Natural killer cell (primary cell): ENCODE results near the gene MTA3. TPM values are rescaled to one million over a fixed set of nuclear protein-coding genes. Genes with fewer than 3 reads are reported as not detected.
"Not testable (repeated sequence)": the region's sequence is repeated elsewhere in the genome, so short reads cannot be mapped to it uniquely, and the experiment has no call there.

ENCODE experiments used
- ATAC-seq, 3 donors: fragments of 150-1000 bp in 2 of 3; fragments of 200-7000 bp in 1 of 3; cut with Tn5 transposase; 1 replicate in 1 of 3; 2 replicates in 2 of 3; pipeline ENCODE4 v1.10.0; 2021; ENCODE audit warnings: mild to moderate bottlenecking in 2 of 3, moderate library complexity in 2 of 3
- DNase-seq, 2 donors: peaks; one replicate each; pipeline versions ENCODE4 v3.0.0 to v3.0.0-alpha.2; 2013 to 2021; ENCODE audit warnings: mixed read lengths in 1 of 2
- H3K27ac ChIP-seq: one replicate; pipeline ENCODE4 v1.5.1; 2013; ENCODE audit warnings: mild to moderate bottlenecking, low read length
- H3K27me3 ChIP-seq: one replicate; pipeline ENCODE4 v1.6.1; 2013; ENCODE audit warnings: low read length; ENCODE audit not compliant: control insufficient read depth, insufficient read depth
- H3K36me3 ChIP-seq: one replicate; pipeline ENCODE4 v1.6.1; 2013; ENCODE audit warnings: low read length; ENCODE audit not compliant: control insufficient read depth, insufficient read depth
- H3K4me1 ChIP-seq: one replicate; pipeline ENCODE4 v1.6.1; 2013; ENCODE audit warnings: low read length; ENCODE audit not compliant: control insufficient read depth, insufficient read depth
- H3K4me3 ChIP-seq: one replicate; pipeline ENCODE4 v1.5.1; 2013; ENCODE audit warnings: low read length
- H3K9me3 ChIP-seq: one replicate; pipeline ENCODE4 v1.6.1; 2013; ENCODE audit warnings: low read length; ENCODE audit not compliant: control insufficient read depth, insufficient read depth
- H3K27ac Mint-ChIP-seq, 2 donors: one replicate each; pipeline ENCODE4 v1.8.0; 2022; ENCODE audit warnings: mild to moderate bottlenecking in 2 of 2, mixed read lengths in 2 of 2, moderate library complexity in 1 of 2
- H3K27me3 Mint-ChIP-seq, 2 donors: one replicate each; pipeline ENCODE4 v1.8.0; 2022; ENCODE audit warnings: low read depth in 2 of 2, mixed read lengths in 2 of 2
- H3K36me3 Mint-ChIP-seq: one replicate; pipeline ENCODE4 v1.8.0; 2022; ENCODE audit warnings: mixed read lengths
- H3K4me1 Mint-ChIP-seq, 2 donors: one replicate each; pipeline ENCODE4 v1.8.0; 2022; ENCODE audit warnings: mixed read lengths in 2 of 2
- H3K4me3 Mint-ChIP-seq: one replicate; pipeline ENCODE4 v1.8.0; 2022; ENCODE audit warnings: mild to moderate bottlenecking, moderate library complexity, mixed read lengths
- H3K9me3 Mint-ChIP-seq, 2 donors: one replicate each; pipeline ENCODE4 v1.8.0; 2022; ENCODE audit warnings: mixed read lengths in 2 of 2
- WGBS: methylation state at CpG from one replicate; pipeline ENCODE4 v1.1.7; 2013; ENCODE audit warnings: missing lambda C conversion rate; ENCODE audit not compliant: insufficient coverage; 5-methylcytosine and 5-hydroxymethylcytosine counted together
- intact Hi-C: fragments of 100-400 bp; cut with micrococcal nuclease; formaldehyde crosslinking; loops from one replicate; pipeline ENCODE4 v1.14.2; 2022
- total RNA-seq, 4 donors: library from RNA; stranded (reverse); fragments of 120-200 nt in 1 of 4; gene quantifications; one replicate each; pipeline versions ENCODE4 v1.2.3 to v1.2.4, GENCODE V29; 2013 to 2022
- TF ChIP-seq, protein P1 (sequence below): fragments of 200-600 bp; IDR thresholded peaks from one replicate; pipeline ENCODE4 v1.8.0; 2022; ENCODE audit warnings: antibody characterized with exemption

MTA3 gene
- total RNA-seq, 3 donors from 2014 or later (not counting 1 experiment from before 2014, with no cell fraction given) = 19.4 to 25.0 (median 21.5) TPM

DNA sequence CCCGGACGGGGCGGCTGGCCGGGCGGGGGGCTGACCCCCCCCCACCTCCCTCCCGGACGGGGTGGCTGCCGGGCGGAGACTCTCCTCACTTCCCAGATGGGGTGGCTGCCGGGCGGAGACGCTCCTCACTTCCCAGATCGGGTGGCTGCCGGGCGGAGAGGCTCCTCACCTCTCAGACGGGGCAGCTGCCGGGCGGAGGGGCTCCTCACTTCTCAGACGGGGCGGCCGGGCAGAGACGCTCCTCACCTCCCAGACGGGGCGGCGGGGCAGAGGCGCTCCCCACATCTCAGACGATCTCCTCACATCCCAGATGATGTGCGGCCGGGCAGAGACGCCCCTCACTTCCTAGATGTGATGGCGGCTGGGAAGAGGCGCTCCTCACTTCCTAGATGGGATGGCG lies 37.7 kb downstream of the MTA3 start:
- 98% methylated on average over 23 of the region's 33 CpGs for WGBS
- H3K4me1 ChIP-seq, H3K4me1 Mint-ChIP-seq, H3K9me3 ChIP-seq, H3K9me3 Mint-ChIP-seq, H3K27me3 Mint-ChIP-seq, intact Hi-C loops, H3K4me3 Mint-ChIP-seq, H3K27me3 ChIP-seq, H3K4me3 ChIP-seq, H3K27ac ChIP-seq, H3K36me3 Mint-ChIP-seq, ATAC-seq, H3K36me3 ChIP-seq, DNase-seq, H3K27ac Mint-ChIP-seq: not testable (repeated sequence)

DNA sequence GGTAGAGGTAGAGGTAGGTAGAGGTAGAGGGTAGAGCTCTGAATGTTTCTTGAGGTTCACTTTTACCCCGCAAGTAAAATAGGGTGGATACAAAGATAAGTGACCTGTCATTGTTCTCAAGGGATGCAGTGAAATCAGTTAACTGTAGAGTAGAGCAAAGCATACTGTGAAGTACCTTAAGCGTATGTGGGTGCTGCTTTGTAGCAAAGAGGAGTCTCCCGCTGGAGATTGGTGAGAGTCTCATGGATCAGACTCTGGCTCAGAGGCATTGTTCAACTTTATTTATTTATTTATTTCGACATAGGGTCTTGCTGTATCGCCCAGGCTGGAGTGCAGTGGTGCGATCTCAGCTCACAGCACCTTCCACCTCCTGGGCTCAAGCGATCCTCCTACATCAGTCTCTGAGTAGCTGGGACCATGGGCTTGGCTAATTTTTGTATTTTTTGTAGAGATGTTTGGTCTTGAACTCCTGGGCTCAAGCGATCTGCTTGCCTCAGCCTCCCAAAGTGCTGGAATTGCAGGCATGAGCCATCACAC lies 38.7 kb downstream of the MTA3 start:
- H3K27ac Mint-ChIP-seq = no peak overlapping the region
- H3K36me3 Mint-ChIP-seq = peaks cover 6% of the 10 kb centered on the region
- intact Hi-C loops = no loop called here
- no peaks in the 10 kb centered on the region for H3K9me3 Mint-ChIP-seq
- Histone ChIP-seq H3K27ac (no peak overlapping the region), H3K27me3 (no peaks in the 10 kb centered on the region), H3K36me3 (peaks cover 3% of the 10 kb centered on the region), H3K4me1 (no peaks in the 10 kb centered on the region), H3K9me3 (no peaks in the 10 kb centered on the region), H3K4me3 (no peak overlapping the region)
- H3K27me3 Mint-ChIP-seq = no peaks in the 10 kb centered on the region
- H3K4me3 Mint-ChIP-seq = no peak overlapping the region
- peaks cover 0 to 5% of the 10 kb centered on the region in 2 donors for H3K4me1 Mint-ChIP-seq
- no peak for DNase-seq
- 84% methylated on average over 7 of the region's 8 CpGs for WGBS
- TF ChIP-seq, protein P1, sequence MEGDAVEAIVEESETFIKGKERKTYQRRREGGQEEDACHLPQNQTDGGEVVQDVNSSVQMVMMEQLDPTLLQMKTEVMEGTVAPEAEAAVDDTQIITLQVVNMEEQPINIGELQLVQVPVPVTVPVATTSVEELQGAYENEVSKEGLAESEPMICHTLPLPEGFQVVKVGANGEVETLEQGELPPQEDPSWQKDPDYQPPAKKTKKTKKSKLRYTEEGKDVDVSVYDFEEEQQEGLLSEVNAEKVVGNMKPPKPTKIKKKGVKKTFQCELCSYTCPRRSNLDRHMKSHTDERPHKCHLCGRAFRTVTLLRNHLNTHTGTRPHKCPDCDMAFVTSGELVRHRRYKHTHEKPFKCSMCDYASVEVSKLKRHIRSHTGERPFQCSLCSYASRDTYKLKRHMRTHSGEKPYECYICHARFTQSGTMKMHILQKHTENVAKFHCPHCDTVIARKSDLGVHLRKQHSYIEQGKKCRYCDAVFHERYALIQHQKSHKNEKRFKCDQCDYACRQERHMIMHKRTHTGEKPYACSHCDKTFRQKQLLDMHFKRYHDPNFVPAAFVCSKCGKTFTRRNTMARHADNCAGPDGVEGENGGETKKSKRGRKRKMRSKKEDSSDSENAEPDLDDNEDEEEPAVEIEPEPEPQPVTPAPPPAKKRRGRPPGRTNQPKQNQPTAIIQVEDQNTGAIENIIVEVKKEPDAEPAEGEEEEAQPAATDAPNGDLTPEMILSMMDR = no peak
- no peak for ATAC-seq

DNA sequence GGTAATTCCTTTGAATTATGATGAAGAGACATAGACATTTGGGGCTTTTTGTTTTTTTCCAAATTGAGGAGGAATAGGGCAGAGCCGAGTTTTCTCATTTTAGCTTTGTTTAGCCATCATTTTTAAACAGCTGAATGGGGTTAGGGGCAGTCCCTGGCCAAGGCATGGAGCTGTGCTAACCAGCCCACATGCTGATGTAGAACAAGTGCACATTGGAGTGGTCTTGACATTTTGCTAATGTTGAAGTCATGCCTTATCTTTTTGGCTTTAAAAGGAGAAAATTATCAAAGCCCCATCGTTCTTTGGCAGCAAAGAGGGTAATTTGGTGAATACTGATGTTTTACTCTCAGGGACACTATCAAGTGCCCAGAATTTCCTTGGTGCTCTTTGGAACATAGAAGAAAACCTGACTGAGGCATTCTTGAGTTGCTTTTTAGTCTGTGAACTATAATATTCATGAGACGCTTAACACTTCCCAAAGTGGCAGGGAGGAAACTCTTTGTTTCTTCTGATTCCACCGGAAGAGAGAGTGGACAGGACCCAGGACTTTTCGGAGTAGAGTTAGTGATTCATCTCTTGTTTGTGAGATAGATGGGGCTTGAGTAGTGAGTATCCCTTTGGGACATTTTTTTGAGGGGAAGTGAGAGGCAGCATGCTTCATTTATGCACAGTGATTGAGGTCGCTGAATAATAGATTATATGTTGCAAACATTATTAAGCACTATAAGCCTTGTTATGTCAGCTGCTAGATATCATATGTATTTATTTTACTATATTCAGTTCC lies 45.0 kb downstream of the MTA3 start:
- Mint-ChIP-seq H3K27me3 (no peaks in the 10 kb centered on the region), H3K36me3 (peaks cover 6% of the 10 kb centered on the region), H3K4me3 (no peak overlapping the region), H3K27ac (no peak overlapping the region), H3K9me3 (no peaks in the 10 kb centered on the region), H3K4me1 (no peaks in the 10 kb centered on the region)
- no peak for ATAC-seq
- TF ChIP-seq, protein P1 = no peak
- WGBS = 92% methylated on average over 5 of the region's 6 CpGs
- no peak overlapping the region for H3K27ac ChIP-seq
- intact Hi-C loops = no loop called here
- peaks cover 3% of the 10 kb centered on the region for H3K36me3 ChIP-seq
- no peaks in the 10 kb centered on the region for H3K4me1 ChIP-seq
- H3K4me3 ChIP-seq = no peak overlapping the region
- no peaks in the 10 kb centered on the region for H3K27me3 ChIP-seq
- no peak for DNase-seq
- no peaks in the 10 kb centered on the region for H3K9me3 ChIP-seq

DNA sequence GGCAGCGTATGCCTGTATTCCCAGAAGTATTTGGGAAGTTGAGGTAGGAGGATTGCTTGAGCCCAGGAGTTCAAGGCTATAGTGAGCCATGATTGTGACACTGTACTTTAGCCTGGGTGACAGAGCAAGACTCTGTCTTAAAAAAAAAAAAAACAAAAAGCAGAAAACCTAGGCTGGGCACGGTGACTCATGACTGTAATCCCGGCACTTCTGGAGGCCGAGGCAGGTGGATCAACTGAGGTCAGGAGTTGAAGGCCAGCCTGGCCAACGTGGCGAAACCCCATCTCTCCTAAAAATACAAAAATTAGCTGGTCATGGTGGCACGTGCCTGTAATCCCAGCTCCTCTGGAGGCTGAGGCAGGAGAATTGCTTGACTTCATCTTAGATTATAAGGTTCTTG lies 46.4 kb downstream of the MTA3 start:
- Histone ChIP-seq H3K4me1 (no peaks in the 10 kb centered on the region), H3K36me3 (peaks cover 3% of the 10 kb centered on the region), H3K4me3 (no peak overlapping the region), H3K27me3 (no peaks in the 10 kb centered on the region), H3K9me3 (no peaks in the 10 kb centered on the region), H3K27ac (no peak overlapping the region)
- intact Hi-C loops = no loop called here
- no peak for DNase-seq
- no peak for ATAC-seq
- TF ChIP-seq, protein P1 = no peak
- H3K4me1 Mint-ChIP-seq = no peaks in the 10 kb centered on the region
- peaks cover 6% of the 10 kb centered on the region for H3K36me3 Mint-ChIP-seq
- no peaks in the 10 kb centered on the region for H3K9me3 Mint-ChIP-seq
- H3K27ac Mint-ChIP-seq = no peak overlapping the region
- H3K4me3 Mint-ChIP-seq = no peak overlapping the region
- 98% methylated on average over 6 of the region's 7 CpGs for WGBS
- H3K27me3 Mint-ChIP-seq = no peaks in the 10 kb centered on the region
